ENCODE results near the gene STX16. TPM values are rescaled to one million over a fixed set of nuclear protein-coding genes. Genes with fewer than 3 reads are reported as not detected.

STX16 gene
- total and polyA plus RNA-seq, 2 of the 13 experiments (the other 11 are each of a cell fraction or from before 2014, with no cell fraction given): 28.0 to 72.7 TPM

DNA sequence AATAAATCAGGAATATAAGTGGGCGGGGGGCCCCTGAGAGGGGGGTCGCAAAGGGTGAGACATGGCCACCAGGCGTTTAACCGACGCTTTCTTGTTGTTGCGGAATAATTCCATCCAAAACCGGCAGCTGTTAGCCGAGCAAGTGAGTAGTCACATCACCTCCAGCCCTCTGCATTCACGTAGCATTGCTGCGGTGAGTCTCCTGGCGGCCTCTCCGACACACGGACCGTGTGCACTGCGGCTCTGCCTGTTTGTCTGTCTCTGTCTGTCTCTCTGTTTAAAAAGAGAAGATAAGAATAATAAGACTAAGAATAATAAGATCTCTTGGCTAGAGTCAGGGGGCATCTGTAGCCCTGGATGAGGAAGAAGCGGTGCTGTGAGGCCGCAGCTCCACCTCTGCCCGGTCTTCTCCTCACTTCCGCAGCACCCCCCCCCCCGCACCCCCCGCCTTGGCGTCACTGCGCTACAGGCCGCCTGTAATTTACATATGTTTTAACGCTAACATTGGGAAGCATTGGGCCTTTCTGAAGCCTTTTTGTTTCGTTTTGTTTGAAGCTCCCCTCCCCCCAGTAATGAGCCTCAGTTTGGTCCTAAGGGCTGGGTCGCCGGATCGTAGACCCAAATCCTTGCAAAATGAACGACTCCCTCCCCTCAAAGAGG is 993 bp downstream of the STX16 start (continued):
- TF ChIP-seq ZNF33B (CRISPR knock-in tag; IDR thresholded peaks at IDR 0.05) (no peak), ZNF530 (CRISPR knock-in tag; IDR thresholded peaks at IDR 0.05; ENCODE audit: low read depth) (no peak), ZNF747 (CRISPR knock-in tag; IDR thresholded peaks at IDR 0.05; ENCODE audit: borderline replicate concordance) (no peak), ZNF296 (CRISPR knock-in tag; conservative IDR thresholded peaks at IDR 0.05) (0 out of 2 replicates have a peak, but pooled peaks have one; percentile 25), ZBTB7B (CRISPR knock-in tag; IDR thresholded peaks at IDR 0.05) (no peak; the same call in 1 of the 2 replicates), FOXA1 (IDR thresholded peaks at IDR 0.05) (no peak), FOXA1 (CRISPR knock-in tag; IDR thresholded peaks at IDR 0.05) (no peak), ZFYVE20 (CRISPR knock-in tag; IDR thresholded peaks at IDR 0.05; ENCODE audit: borderline replicate concordance, low read depth) (no peak), ZNF160 (CRISPR knock-in tag; IDR thresholded peaks at IDR 0.05) (no peak; the same call in 1 of the 2 replicates), AGO2 (optimal IDR thresholded peaks at IDR 0.05; ENCODE audit: low read depth, low read length) (no peak), CCDC6 (CRISPR knock-in tag; IDR thresholded peaks at IDR 0.05) (0 out of 2 replicates have a peak, but pooled peaks have one; percentile 35), ZNF660 (CRISPR knock-in tag; IDR thresholded peaks at IDR 0.05; ENCODE audit: borderline replicate concordance, low read depth) (no peak), ZNF367 (CRISPR knock-in tag; IDR thresholded peaks at IDR 0.05; ENCODE audit: borderline replicate concordance) (no peak)
- TF ChIP-seq, protein P1, sequence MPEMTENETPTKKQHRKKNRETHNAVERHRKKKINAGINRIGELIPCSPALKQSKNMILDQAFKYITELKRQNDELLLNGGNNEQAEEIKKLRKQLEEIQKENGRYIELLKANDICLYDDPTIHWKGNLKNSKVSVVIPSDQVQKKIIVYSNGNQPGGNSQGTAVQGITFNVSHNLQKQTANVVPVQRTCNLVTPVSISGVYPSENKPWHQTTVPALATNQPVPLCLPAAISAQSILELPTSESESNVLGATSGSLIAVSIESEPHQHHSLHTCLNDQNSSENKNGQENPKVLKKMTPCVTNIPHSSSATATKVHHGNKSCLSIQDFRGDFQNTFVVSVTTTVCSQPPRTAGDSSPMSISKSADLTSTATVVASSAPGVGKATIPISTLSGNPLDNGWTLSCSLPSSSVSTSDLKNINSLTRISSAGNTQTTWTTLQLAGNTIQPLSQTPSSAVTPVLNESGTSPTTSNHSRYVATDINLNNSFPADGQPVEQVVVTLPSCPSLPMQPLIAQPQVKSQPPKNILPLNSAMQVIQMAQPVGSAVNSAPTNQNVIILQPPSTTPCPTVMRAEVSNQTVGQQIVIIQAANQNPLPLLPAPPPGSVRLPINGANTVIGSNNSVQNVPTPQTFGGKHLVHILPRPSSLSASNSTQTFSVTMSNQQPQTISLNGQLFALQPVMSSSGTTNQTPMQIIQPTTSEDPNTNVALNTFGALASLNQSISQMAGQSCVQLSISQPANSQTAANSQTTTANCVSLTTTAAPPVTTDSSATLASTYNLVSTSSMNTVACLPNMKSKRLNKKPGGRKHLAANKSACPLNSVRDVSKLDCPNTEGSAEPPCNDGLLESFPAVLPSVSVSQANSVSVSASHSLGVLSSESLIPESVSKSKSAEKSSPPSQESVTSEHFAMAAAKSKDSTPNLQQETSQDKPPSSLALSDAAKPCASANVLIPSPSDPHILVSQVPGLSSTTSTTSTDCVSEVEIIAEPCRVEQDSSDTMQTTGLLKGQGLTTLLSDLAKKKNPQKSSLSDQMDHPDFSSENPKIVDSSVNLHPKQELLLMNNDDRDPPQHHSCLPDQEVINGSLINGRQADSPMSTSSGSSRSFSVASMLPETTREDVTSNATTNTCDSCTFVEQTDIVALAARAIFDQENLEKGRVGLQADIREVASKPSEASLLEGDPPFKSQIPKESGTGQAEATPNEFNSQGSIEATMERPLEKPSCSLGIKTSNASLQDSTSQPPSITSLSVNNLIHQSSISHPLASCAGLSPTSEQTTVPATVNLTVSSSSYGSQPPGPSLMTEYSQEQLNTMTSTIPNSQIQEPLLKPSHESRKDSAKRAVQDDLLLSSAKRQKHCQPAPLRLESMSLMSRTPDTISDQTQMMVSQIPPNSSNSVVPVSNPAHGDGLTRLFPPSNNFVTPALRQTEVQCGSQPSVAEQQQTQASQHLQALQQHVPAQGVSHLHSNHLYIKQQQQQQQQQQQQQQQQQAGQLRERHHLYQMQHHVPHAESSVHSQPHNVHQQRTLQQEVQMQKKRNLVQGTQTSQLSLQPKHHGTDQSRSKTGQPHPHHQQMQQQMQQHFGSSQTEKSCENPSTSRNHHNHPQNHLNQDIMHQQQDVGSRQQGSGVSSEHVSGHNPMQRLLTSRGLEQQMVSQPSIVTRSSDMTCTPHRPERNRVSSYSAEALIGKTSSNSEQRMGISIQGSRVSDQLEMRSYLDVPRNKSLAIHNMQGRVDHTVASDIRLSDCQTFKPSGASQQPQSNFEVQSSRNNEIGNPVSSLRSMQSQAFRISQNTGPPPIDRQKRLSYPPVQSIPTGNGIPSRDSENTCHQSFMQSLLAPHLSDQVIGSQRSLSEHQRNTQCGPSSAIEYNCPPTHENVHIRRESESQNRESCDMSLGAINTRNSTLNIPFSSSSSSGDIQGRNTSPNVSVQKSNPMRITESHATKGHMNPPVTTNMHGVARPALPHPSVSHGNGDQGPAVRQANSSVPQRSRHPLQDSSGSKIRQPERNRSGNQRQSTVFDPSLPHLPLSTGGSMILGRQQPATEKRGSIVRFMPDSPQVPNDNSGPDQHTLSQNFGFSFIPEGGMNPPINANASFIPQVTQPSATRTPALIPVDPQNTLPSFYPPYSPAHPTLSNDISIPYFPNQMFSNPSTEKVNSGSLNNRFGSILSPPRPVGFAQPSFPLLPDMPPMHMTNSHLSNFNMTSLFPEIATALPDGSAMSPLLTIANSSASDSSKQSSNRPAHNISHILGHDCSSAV (CRISPR knock-in tag; IDR thresholded peaks at IDR 0.05; ENCODE audit: borderline replicate concordance): no peak
- TF ChIP-seq, protein P2, sequence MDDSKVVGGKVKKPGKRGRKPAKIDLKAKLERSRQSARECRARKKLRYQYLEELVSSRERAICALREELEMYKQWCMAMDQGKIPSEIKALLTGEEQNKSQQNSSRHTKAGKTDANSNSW (CRISPR knock-in tag; IDR thresholded peaks at IDR 0.05; ENCODE audit: borderline replicate concordance): no peak
- TF ChIP-seq, protein P3, sequence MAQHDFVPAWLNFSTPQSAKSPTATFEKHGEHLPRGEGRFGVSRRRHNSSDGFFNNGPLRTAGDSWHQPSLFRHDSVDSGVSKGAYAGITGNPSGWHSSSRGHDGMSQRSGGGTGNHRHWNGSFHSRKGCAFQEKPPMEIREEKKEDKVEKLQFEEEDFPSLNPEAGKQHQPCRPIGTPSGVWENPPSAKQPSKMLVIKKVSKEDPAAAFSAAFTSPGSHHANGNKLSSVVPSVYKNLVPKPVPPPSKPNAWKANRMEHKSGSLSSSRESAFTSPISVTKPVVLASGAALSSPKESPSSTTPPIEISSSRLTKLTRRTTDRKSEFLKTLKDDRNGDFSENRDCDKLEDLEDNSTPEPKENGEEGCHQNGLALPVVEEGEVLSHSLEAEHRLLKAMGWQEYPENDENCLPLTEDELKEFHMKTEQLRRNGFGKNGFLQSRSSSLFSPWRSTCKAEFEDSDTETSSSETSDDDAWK (CRISPR knock-in tag; IDR thresholded peaks at IDR 0.05): no peak
- TF ChIP-seq, protein P4, sequence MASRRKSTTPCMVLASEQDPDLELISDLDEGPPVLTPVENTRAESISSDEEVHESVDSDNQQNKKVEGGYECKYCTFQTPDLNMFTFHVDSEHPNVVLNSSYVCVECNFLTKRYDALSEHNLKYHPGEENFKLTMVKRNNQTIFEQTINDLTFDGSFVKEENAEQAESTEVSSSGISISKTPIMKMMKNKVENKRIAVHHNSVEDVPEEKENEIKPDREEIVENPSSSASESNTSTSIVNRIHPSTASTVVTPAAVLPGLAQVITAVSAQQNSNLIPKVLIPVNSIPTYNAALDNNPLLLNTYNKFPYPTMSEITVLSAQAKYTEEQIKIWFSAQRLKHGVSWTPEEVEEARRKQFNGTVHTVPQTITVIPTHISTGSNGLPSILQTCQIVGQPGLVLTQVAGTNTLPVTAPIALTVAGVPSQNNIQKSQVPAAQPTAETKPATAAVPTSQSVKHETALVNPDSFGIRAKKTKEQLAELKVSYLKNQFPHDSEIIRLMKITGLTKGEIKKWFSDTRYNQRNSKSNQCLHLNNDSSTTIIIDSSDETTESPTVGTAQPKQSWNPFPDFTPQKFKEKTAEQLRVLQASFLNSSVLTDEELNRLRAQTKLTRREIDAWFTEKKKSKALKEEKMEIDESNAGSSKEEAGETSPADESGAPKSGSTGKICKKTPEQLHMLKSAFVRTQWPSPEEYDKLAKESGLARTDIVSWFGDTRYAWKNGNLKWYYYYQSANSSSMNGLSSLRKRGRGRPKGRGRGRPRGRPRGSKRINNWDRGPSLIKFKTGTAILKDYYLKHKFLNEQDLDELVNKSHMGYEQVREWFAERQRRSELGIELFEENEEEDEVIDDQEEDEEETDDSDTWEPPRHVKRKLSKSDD (CRISPR knock-in tag; IDR thresholded peaks at IDR 0.05; ENCODE audit: low read depth): no peak
